ENCODE results near the gene ATXN7L3.

Gene ATXN7L3

GRCh38 chr17:44211281-44212265 lies 11.9 kb upstream of the ATXN7L3 start:
- no peak overlapping the region for H3K4me3 Mint-ChIP-seq
- no peaks in the 10 kb centered on the region for H3K27me3 Mint-ChIP-seq
- peaks cover 65% of the 10 kb centered on the region for H3K4me1 Mint-ChIP-seq
- peak overlapping the region; percentile 79 for H3K27ac Mint-ChIP-seq
- H3K9me3 Mint-ChIP-seq = no peaks in the 10 kb centered on the region
- peaks cover 21% of the 10 kb centered on the region for H3K36me3 Mint-ChIP-seq

GRCh38 chr17:44210342-44211192 lies 10.9 kb upstream of the ATXN7L3 start:
- peaks cover 21% of the 10 kb centered on the region for H3K36me3 Mint-ChIP-seq
- no peaks in the 10 kb centered on the region for H3K9me3 Mint-ChIP-seq
- no peaks in the 10 kb centered on the region for H3K27me3 Mint-ChIP-seq
- H3K4me1 Mint-ChIP-seq = peaks cover 60% of the 10 kb centered on the region
- H3K4me3 Mint-ChIP-seq = peak overlapping the region; percentile 79
- H3K27ac Mint-ChIP-seq = peak overlapping the region; percentile 93

GRCh38 chr17:44209786-44210341 lies 10.2 kb upstream of the ATXN7L3 start:
- H3K27ac Mint-ChIP-seq = peak overlapping the region; percentile 93
- H3K36me3 Mint-ChIP-seq = peaks cover 18% of the 10 kb centered on the region
- H3K4me1 Mint-ChIP-seq = peaks cover 53% of the 10 kb centered on the region
- no peaks in the 10 kb centered on the region for H3K27me3 Mint-ChIP-seq
- no peaks in the 10 kb centered on the region for H3K9me3 Mint-ChIP-seq
- H3K4me3 Mint-ChIP-seq = peak overlapping the region; percentile 79

GRCh38 chr17:44207743-44208142 lies 8.1 kb upstream of the ATXN7L3 start:
- H3K4me3 Mint-ChIP-seq = no peak overlapping the region
- H3K36me3 Mint-ChIP-seq = peaks cover 11% of the 10 kb centered on the region
- H3K27me3 Mint-ChIP-seq = no peaks in the 10 kb centered on the region
- no peak overlapping the region for H3K27ac Mint-ChIP-seq
- no peaks in the 10 kb centered on the region for H3K9me3 Mint-ChIP-seq
- peaks cover 50% of the 10 kb centered on the region for H3K4me1 Mint-ChIP-seq

GRCh38 chr17:44207319-44207718 lies 7.6 kb upstream of the ATXN7L3 start:
- H3K27me3 Mint-ChIP-seq = no peaks in the 10 kb centered on the region
- peaks cover 53% of the 10 kb centered on the region for H3K4me1 Mint-ChIP-seq
- H3K36me3 Mint-ChIP-seq = peaks cover 11% of the 10 kb centered on the region
- no peaks in the 10 kb centered on the region for H3K9me3 Mint-ChIP-seq
- no peak overlapping the region for H3K27ac Mint-ChIP-seq
- H3K4me3 Mint-ChIP-seq = no peak overlapping the region

- H3K27me3 Mint-ChIP-seq = no peaks in the 10 kb centered on the region
- H3K9me3 Mint-ChIP-seq = no peaks in the 10 kb centered on the region
- peaks cover 55% of the 10 kb centered on the region for H3K4me1 Mint-ChIP-seq
- peaks cover 11% of the 10 kb centered on the region for H3K36me3 Mint-ChIP-seq
- H3K4me3 Mint-ChIP-seq = no peak overlapping the region
- H3K27ac Mint-ChIP-seq = no peak overlapping the region
Measured at GRCh38 chr17:44206825-44207155, 7.1 kb upstream of the ATXN7L3 start.

GRCh38 chr17:44205962-44206824 lies 6.5 kb upstream of the ATXN7L3 start:
- Mint-ChIP-seq H3K4me1 (peaks cover 51% of the 10 kb centered on the region), H3K27ac (peak overlapping the region; percentile 56), H3K36me3 (peaks cover 11% of the 10 kb centered on the region)

GRCh38 chr17:44204441-44204882 lies 4.8 kb upstream of the ATXN7L3 start:
- H3K36me3 Mint-ChIP-seq = peaks cover 5% of the 10 kb centered on the region
- no peak overlapping the region for H3K27ac Mint-ChIP-seq
- H3K4me1 Mint-ChIP-seq = peaks cover 46% of the 10 kb centered on the region
- no peak overlapping the region for H3K4me3 Mint-ChIP-seq
- no peaks in the 10 kb centered on the region for H3K27me3 Mint-ChIP-seq
- no peaks in the 10 kb centered on the region for H3K9me3 Mint-ChIP-seq

More at GRCh38 chr17:44205962-44206824, 6.5 kb upstream of the ATXN7L3 start:
- Mint-ChIP-seq H3K9me3 (no peaks in the 10 kb centered on the region), H3K27me3 (no peaks in the 10 kb centered on the region), H3K4me3 (no peak overlapping the region)

GRCh38 chr17:44203731-44204440 lies 4.2 kb upstream of the ATXN7L3 start:
- Mint-ChIP-seq H3K27me3 (no peaks in the 10 kb centered on the region), H3K4me1 (peaks cover 45% of the 10 kb centered on the region), H3K9me3 (no peaks in the 10 kb centered on the region), H3K27ac (peak overlapping the region; percentile 60), H3K4me3 (no peak overlapping the region), H3K36me3 (peaks cover 5% of the 10 kb centered on the region)

- peak overlapping the region; percentile 68 for H3K4me3 Mint-ChIP-seq
- H3K27me3 Mint-ChIP-seq = no peaks in the 10 kb centered on the region
Measured at GRCh38 chr17:44202756-44203155, 3.1 kb upstream of the ATXN7L3 start.

GRCh38 chr17:44200478-44201155 lies 933 bp upstream of the ATXN7L3 start:
- peaks cover 4% of the 10 kb centered on the region for H3K36me3 Mint-ChIP-seq
- H3K27ac Mint-ChIP-seq = peak overlapping the region; percentile 94
- peaks cover 55% of the 10 kb centered on the region for H3K4me1 Mint-ChIP-seq
- H3K9me3 Mint-ChIP-seq = no peaks in the 10 kb centered on the region
- H3K27me3 Mint-ChIP-seq = no peaks in the 10 kb centered on the region
- H3K4me3 Mint-ChIP-seq = peak overlapping the region; percentile 90

More at GRCh38 chr17:44202756-44203155, 3.1 kb upstream of the ATXN7L3 start:
- Mint-ChIP-seq H3K4me1 (peaks cover 45% of the 10 kb centered on the region), H3K27ac (no peak overlapping the region), H3K36me3 (no peaks in the 10 kb centered on the region), H3K9me3 (no peaks in the 10 kb centered on the region)

GRCh38 chr17:44198721-44199552 lies 747 bp downstream of the ATXN7L3 start:
- Mint-ChIP-seq H3K4me1 (peaks cover 48% of the 10 kb centered on the region), H3K4me3 (peak overlapping the region; percentile 86), H3K27ac (peak overlapping the region; percentile 62), H3K9me3 (no peaks in the 10 kb centered on the region), H3K36me3 (peaks cover 4% of the 10 kb centered on the region), H3K27me3 (no peaks in the 10 kb centered on the region)

All from activated naive CD4-positive, alpha-beta T cell treated with anti-CD3 and anti-CD28 coated beads, Interleukin-2, amount 50 U/mL, for 24 hours (primary cell).